MCF 10A (cell line): ENCODE results near the gene CDC25A. TPM values are rescaled to one million over a fixed set of nuclear protein-coding genes. Genes with fewer than 3 reads are reported as not detected.

Source experiments
- BruUV-seq: library from RNA; stranded (reverse); fragments of 400-500 nt; replicated peaks from 2 replicates; lab custom pipeline; 2021; lab: Mats Ljungman, UMichigan
- CTCF ChIA-PET: fragments of 300-600 bp; sonication (Branson Sonifier 250); formaldehyde crosslinking; extraction: SDS; loops from one replicate; lab custom pipeline; 2021; ENCODE audit warnings: antibody characterized with exemption, inconsistent platforms; lab: Yijun Ruan, JAX
- POLR2A ChIA-PET: fragments of 300-600, 350-650 bp; sonication (Branson Sonifier 250); formaldehyde crosslinking; extraction: SDS; loops from one replicate; lab custom pipeline; 2020; ENCODE audit warnings: antibody characterized with exemption, inconsistent platforms; lab: Yijun Ruan, JAX
- DNase-seq: peaks from one replicate; pipeline ENCODE4 v3.0.0-alpha.2; 2018; ENCODE audit not compliant: unreplicated experiment
- H3K27ac Mint-ChIP-seq: one replicate; pipeline ENCODE4 v1.8.0; 2022; ENCODE audit warnings: mild to moderate bottlenecking, low read depth, mixed read lengths; ENCODE audit not compliant: unreplicated experiment
- H3K27me3 Mint-ChIP-seq: one replicate; pipeline ENCODE4 v1.8.0; 2022; ENCODE audit warnings: mixed read lengths; ENCODE audit not compliant: insufficient read depth, unreplicated experiment
- H3K36me3 Mint-ChIP-seq: one replicate; pipeline ENCODE4 v1.8.0; 2022; ENCODE audit warnings: mild to moderate bottlenecking, moderate library complexity, mixed read lengths; ENCODE audit not compliant: insufficient read depth, unreplicated experiment
- H3K4me1 Mint-ChIP-seq: one replicate; pipeline ENCODE4 v1.8.0; 2022; ENCODE audit warnings: mixed read lengths; ENCODE audit not compliant: insufficient read depth, unreplicated experiment
- H3K4me3 Mint-ChIP-seq: one replicate; pipeline ENCODE4 v1.8.0; 2022; ENCODE audit warnings: mild to moderate bottlenecking, moderate library complexity, mixed read lengths; ENCODE audit not compliant: unreplicated experiment
- H3K9me3 Mint-ChIP-seq: one replicate; pipeline ENCODE4 v1.8.0; 2022; ENCODE audit warnings: mixed read lengths; ENCODE audit not compliant: unreplicated experiment
- CTCF ChIP-seq: fragments of 200-600 bp; IDR thresholded peaks from one replicate; pipeline ENCODE4 v1.8.0; 2022; ENCODE audit warnings: antibody characterized with exemption, mild to moderate bottlenecking; ENCODE audit not compliant: unreplicated experiment
- intact Hi-C: fragments of 100-400 bp; cut with micrococcal nuclease; formaldehyde crosslinking; loops from 2 replicates; pipeline ENCODE4 v1.14.1; 2022
- total RNA-seq: library from RNA; stranded (reverse); gene quantifications from 2 replicates; pipeline ENCODE4 v1.2.3, GENCODE V29; 2022

CDC25A gene
- total RNA-seq, 1 experiment from 2014 or later, result 8.6 TPM

- POLR2A ChIA-PET, result interaction anchor here (0.7 to 1.0 kb wide), 2 partner anchors 8 to 199 kb away, joined by 3 to 5 read pairs; partner anchors contain the start of gene ZNF589
- BruUV-seq, result no TSS peak
- DNase-seq, result peak; percentile 87
- CTCF ChIA-PET, result interaction anchor here (0.6 to 2.0 kb wide), 8 partner anchors 9 to 203 kb away, joined by 3 to 8 read pairs (median 3); partner anchors contain the start of gene CAMP
- Mint-ChIP-seq H3K4me3 (peak overlapping the region; percentile 29), H3K27me3 (no peaks in the 10 kb centered on the region), H3K27ac (no peak overlapping the region), H3K9me3 (no peaks in the 10 kb centered on the region), H3K4me1 (peaks cover 11% of the 10 kb centered on the region), H3K36me3 (no peaks in the 10 kb centered on the region)
- peak; percentile 65 for TF ChIP-seq CTCF
- intact Hi-C loops, result loop anchor here (1.0 to 2.0 kb wide), 3 partner anchors 36 to 204 kb away; no protein-coding TSS in a partner anchor
These were observed 44.5 kb upstream of the CDC25A start for GRCh38 chr3:48232734-48233133.

DNA sequence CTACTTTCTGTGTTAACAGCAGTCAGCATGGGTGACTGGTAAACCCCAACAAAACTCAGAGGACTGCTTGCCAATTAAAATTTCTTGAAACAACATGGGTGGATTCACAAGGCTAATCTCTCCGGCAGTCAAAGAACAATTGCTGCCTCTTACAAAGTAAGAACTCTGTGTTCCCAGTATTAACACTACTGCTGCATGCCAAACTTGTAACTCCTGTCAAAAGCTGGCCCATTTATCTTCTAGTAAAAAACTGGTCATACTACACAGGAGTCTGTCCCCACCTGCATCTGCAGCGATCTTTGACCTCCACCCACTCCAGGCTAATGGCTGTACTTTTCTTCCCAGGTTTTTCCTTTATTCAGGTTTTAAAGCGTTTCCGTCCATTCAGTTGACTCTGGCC, 44.0 kb upstream of the CDC25A start:
- Mint-ChIP-seq H3K4me1 (peaks cover 11% of the 10 kb centered on the region), H3K36me3 (no peaks in the 10 kb centered on the region), H3K27ac (no peak overlapping the region), H3K27me3 (no peaks in the 10 kb centered on the region), H3K9me3 (no peaks in the 10 kb centered on the region), H3K4me3 (no peak overlapping the region)
- no TSS peak for BruUV-seq
- TF ChIP-seq CTCF, result no peak
- DNase-seq, result no peak
- intact Hi-C loops, result loop anchor here (1.0 to 2.0 kb wide), 3 partner anchors 37 to 204 kb away; no protein-coding TSS in a partner anchor
- POLR2A ChIA-PET, result interaction anchor here (1.0 kb wide), 1 partner anchor 9 kb away, joined by 5 read pairs; the partner anchor contains the start of gene ZNF589
- CTCF ChIA-PET, result interaction anchor here (0.6 to 2.4 kb wide), 8 partner anchors 9 to 204 kb away, joined by 3 to 8 read pairs (median 4); partner anchors contain the start of gene CAMP

GRCh38 chr3:48226939-48227338, 38.7 kb upstream of the CDC25A start:
- ChIA-PET POLR2A (interaction anchor here (2.6 kb wide), 1 partner anchor 14 kb away, joined by 8 read pairs; the partner anchor contains the start of gene ZNF589), CTCF (interaction anchor here (1.3 to 1.4 kb wide), 2 partner anchors 32 to 41 kb away, joined by 3 to 4 read pairs; no protein-coding TSS in a partner anchor)
- Mint-ChIP-seq H3K4me3 (no peak overlapping the region), H3K9me3 (no peaks in the 10 kb centered on the region), H3K36me3 (no peaks in the 10 kb centered on the region), H3K27ac (no peak overlapping the region), H3K4me1 (peaks cover 13% of the 10 kb centered on the region), H3K27me3 (no peaks in the 10 kb centered on the region)
- no peak for DNase-seq
- intact Hi-C loops, result no loop called here
- no peak for TF ChIP-seq CTCF
- no TSS peak for BruUV-seq

- Mint-ChIP-seq H3K27ac (no peak overlapping the region), H3K9me3 (no peaks in the 10 kb centered on the region), H3K36me3 (peaks cover 7% of the 10 kb centered on the region), H3K4me3 (no peak overlapping the region), H3K4me1 (peaks cover 14% of the 10 kb centered on the region), H3K27me3 (no peaks in the 10 kb centered on the region)
- intact Hi-C loops, result no loop called here
- no peak for DNase-seq
- no TSS peak for BruUV-seq
- TF ChIP-seq CTCF, result no peak
- ChIA-PET POLR2A (interaction anchor here (1.2 to 2.6 kb wide), 2 partner anchors 15 to 205 kb away, joined by 3 to 8 read pairs; partner anchors contain the start of gene ZNF589), CTCF (interaction anchor here (0.5 to 3.7 kb wide), 6 partner anchors 15 to 318 kb away, joined by 3 to 22 read pairs (median 4); partner anchors contain the start of gene ZNF589)
These were observed 37.4 kb upstream of the CDC25A start for GRCh38 chr3:48225587-48225986.
